IMR-90 (cell line): Measurements from ENCODE around the gene PHC2. TPM values are rescaled to one million over a fixed set of nuclear protein-coding genes. Genes with fewer than 3 reads are reported as not detected.
A peak's percentile ranks its signal among the peaks of the same experiment; 100 is the strongest.

ENCODE experiments used
- ATAC-seq: fragments of 200-7000 bp; cut with Tn5 transposase; 2 replicates; pipeline ENCODE4 v1.9.1; 2020; ENCODE audit warnings: low read depth, mild to moderate bottlenecking, moderate library complexity
- BruUV-seq: library from RNA; stranded (reverse); fragments of 400-500 nt; replicated peaks from 2 replicates; lab custom pipeline; 2021; lab: Mats Ljungman, UMichigan
- CTCF ChIA-PET: fragments of 300-600 bp; formaldehyde crosslinking; extraction: SDS; loops from one replicate; lab custom pipeline; 2021; ENCODE audit warnings: antibody characterized with exemption; lab: Yijun Ruan, JAX
- POLR2A ChIA-PET: fragments of 300-600 bp; sonication (Branson Sonifier 250); formaldehyde crosslinking; loops from one replicate; lab custom pipeline; 2022; ENCODE audit warnings: antibody characterized with exemption; ENCODE audit not compliant: unreplicated experiment; lab: Charles Lee
- DNase-seq: peaks from one replicate; pipeline ENCODE4 v3.0.0; 2013
- H2AFZ ChIP-seq: replicated peaks from 2 replicates; pipeline ENCODE3; 2013; ENCODE audit warnings: low read length, mild to moderate bottlenecking; ENCODE audit not compliant: poor library complexity
- H2AK5ac ChIP-seq: 2 replicates; pipeline ENCODE4 v1.6.1; 2013; ENCODE audit warnings: low read depth, low read length, inconsistent platforms
- H2AK9ac ChIP-seq: replicated peaks from 2 replicates; pipeline ENCODE3; 2013; ENCODE audit warnings: mild to moderate bottlenecking, low read depth, low read length, moderate library complexity; ENCODE audit not compliant: poor library complexity
- H2BK120ac ChIP-seq: 2 replicates; pipeline ENCODE4 v1.6.1; 2013; ENCODE audit warnings: low read depth, low read length, inconsistent platforms
- H2BK15ac ChIP-seq: 3 replicates; pipeline ENCODE4 v1.6.1; 2013; ENCODE audit warnings: low read depth, low read length, inconsistent platforms
- H2BK20ac ChIP-seq: 2 replicates; pipeline ENCODE4 v1.6.1; 2013; ENCODE audit warnings: low read depth, mild to moderate bottlenecking, inconsistent platforms, low read length, moderate library complexity
- H2BK5ac ChIP-seq: 2 replicates; pipeline ENCODE4 v1.6.1; 2013; ENCODE audit warnings: mild to moderate bottlenecking, low read depth, low read length, inconsistent platforms; ENCODE audit not compliant: poor library complexity, severe bottlenecking
- H3K14ac ChIP-seq: replicated peaks from 2 replicates; pipeline ENCODE4 v1.6.1; 2013; ENCODE audit warnings: low read depth, low read length, inconsistent platforms
- H3K18ac ChIP-seq: 2 replicates; pipeline ENCODE4 v1.6.1; 2013; ENCODE audit warnings: low read depth, low read length, control low read depth
- H3K23ac ChIP-seq: 2 replicates; pipeline ENCODE4 v1.6.1; 2013; ENCODE audit warnings: low read depth, low read length, inconsistent platforms
- H3K27ac ChIP-seq: 2 replicates; pipeline ENCODE4 v1.5.1; 2013; ENCODE audit warnings: mild to moderate bottlenecking, control low read depth, low read length; ENCODE audit not compliant: insufficient read depth
- H3K27me3 ChIP-seq: 2 replicates; pipeline ENCODE4 v1.6.1; 2013; ENCODE audit warnings: low read length; ENCODE audit not compliant: control insufficient read depth, insufficient read depth
- H3K36me3 ChIP-seq: 2 replicates; pipeline ENCODE4 v1.6.1; 2013; ENCODE audit warnings: low read length, mixed read lengths; ENCODE audit not compliant: control insufficient read depth, insufficient read depth
- H3K4ac ChIP-seq: 2 replicates; pipeline ENCODE4 v1.6.1; 2013; ENCODE audit warnings: low read depth, low read length, inconsistent platforms
- H3K4me1 ChIP-seq: 2 replicates; pipeline ENCODE4 v1.6.1; 2013; ENCODE audit warnings: low read length, mixed read lengths; ENCODE audit not compliant: control insufficient read depth, insufficient read depth
- H3K4me2 ChIP-seq: 2 replicates; pipeline ENCODE4 v1.6.1; 2013; ENCODE audit warnings: low read depth, mild to moderate bottlenecking, control low read depth, low read length, moderate library complexity
- H3K4me3 ChIP-seq: 2 replicates; pipeline ENCODE4 v1.5.1; 2013; ENCODE audit warnings: low read depth, mild to moderate bottlenecking, control low read depth, low read length, moderate library complexity; ENCODE audit not compliant: insufficient read depth
- H3K56ac ChIP-seq: 2 replicates; pipeline ENCODE4 v1.6.1; 2013; ENCODE audit warnings: low read length, inconsistent platforms; ENCODE audit not compliant: insufficient read depth; ENCODE audit errors: extremely low read depth
- H3K79me1 ChIP-seq, 2 experiments: 2 replicates each; pipeline ENCODE4 v1.6.1; 2013; ENCODE audit warnings: low read length in 2 of 2, inconsistent platforms in 1 of 2, low read depth in 1 of 2
- H3K9ac ChIP-seq: 2 replicates; pipeline ENCODE4 v1.6.1; 2013; ENCODE audit warnings: low read depth, low read length, control low read depth
- H3K9me1 ChIP-seq: 2 replicates; pipeline ENCODE4 v1.6.1; 2013; ENCODE audit warnings: low read length, inconsistent platforms; ENCODE audit not compliant: insufficient read depth
- H3K9me3 ChIP-seq: 2 replicates; pipeline ENCODE4 v1.6.1; 2013; ENCODE audit warnings: low read length; ENCODE audit not compliant: control insufficient read depth, insufficient read depth
- H4K20me1 ChIP-seq: 2 replicates; pipeline ENCODE4 v1.6.1; 2013; ENCODE audit warnings: low read length, inconsistent platforms; ENCODE audit not compliant: insufficient read depth
- H4K5ac ChIP-seq: 2 replicates; pipeline ENCODE4 v1.6.1; 2013; ENCODE audit warnings: mild to moderate bottlenecking, low read depth, low read length, control low read depth
- H4K8ac ChIP-seq, 2 experiments: 2 replicates each; pipeline ENCODE4 v1.6.1; 2013; ENCODE audit warnings: low read depth in 2 of 2, low read length in 2 of 2, control low read depth in 1 of 2, inconsistent platforms in 1 of 2
- H4K91ac ChIP-seq: 2 replicates; pipeline ENCODE4 v1.6.1; 2013; ENCODE audit warnings: low read depth, low read length, inconsistent platforms; ENCODE audit not compliant: insufficient read depth
- CEBPB ChIP-seq: IDR thresholded peaks from 2 replicates; pipeline ENCODE4 v1.6.1; 2012; ENCODE audit warnings: low read depth, low read length, improper control_type of control experiment
- CHD1 ChIP-seq: IDR thresholded peaks from 2 replicates; pipeline ENCODE4 v1.6.1; 2012; ENCODE audit warnings: low read depth, low read length, improper control_type of control experiment
- MAFK ChIP-seq: IDR thresholded peaks from 2 replicates; pipeline ENCODE4 v1.6.1; 2012; ENCODE audit warnings: low read depth, low read length, improper control_type of control experiment
- MAZ ChIP-seq: IDR thresholded peaks from 2 replicates; pipeline ENCODE4 v1.6.1; 2012; ENCODE audit warnings: low read depth, mild to moderate bottlenecking, low read length, improper control_type of control experiment, moderate library complexity, borderline replicate concordance
- MXI1 ChIP-seq: IDR thresholded peaks from 2 replicates; pipeline ENCODE4 v1.6.1; 2012; ENCODE audit warnings: low read depth, mild to moderate bottlenecking, low read length, moderate library complexity, borderline replicate concordance
- POLR2A ChIP-seq: IDR thresholded peaks from 2 replicates; pipeline ENCODE4 v1.6.1; 2012; ENCODE audit warnings: mild to moderate bottlenecking, low read depth, low read length
- RFX5 ChIP-seq: IDR thresholded peaks from 2 replicates; pipeline ENCODE4 v1.8.0; 2012; ENCODE audit warnings: low read depth, mild to moderate bottlenecking, low read length, moderate library complexity
- SMC3 ChIP-seq: fragments of 150-350 bp; IDR thresholded peaks from 2 replicates; pipeline ENCODE4 v1.6.1; 2016; ENCODE audit warnings: low read depth, mild to moderate bottlenecking, antibody characterized with exemption, low read length, moderate library complexity
- WGBS, 2 experiments: methylation state at CpG; one replicate each; pipeline versions ENCODE4 v1.1.5 to v1.1.7; 2013; ENCODE audit warnings: missing lambda C conversion rate in 2 of 2; ENCODE audit not compliant: insufficient read length in 1 of 2; ENCODE audit errors: extremely low coverage in 2 of 2; 5-methylcytosine and 5-hydroxymethylcytosine counted together
- dilution Hi-C: fragments of 300-500 bp; cut with HindIII; formaldehyde crosslinking; loops from one replicate; pipeline ENCODE4 v1.14.3; 2018; ENCODE audit warnings: low sequenced_read_pairs; ENCODE audit not compliant: unreplicated experiment
- in situ Hi-C: fragments of 300-500 bp; cut with MboI; formaldehyde crosslinking; loops from 3 replicates; pipeline ENCODE4 v1.14.3; 2019; ENCODE audit warnings: low sequenced_read_pairs, inconsistent platforms, mixed read lengths
- intact Hi-C: fragments of 100-400 bp; cut with micrococcal nuclease; formaldehyde crosslinking; loops from 2 replicates; pipeline ENCODE4 v1.10.0; 2022
- polyA plus RNA-seq, 3 experiments: library from polyadenylated mRNA; depleted of rRNA; stranded (reverse); fragments of >200 nt; gene quantifications; 2 replicates each; pipeline ENCODE4 v1.2.3, GENCODE V29; 2012; ENCODE audit warnings: low replicate concordance in 1 of 3
- total RNA-seq: library from RNA; depleted of rRNA; stranded (reverse); fragments of >200 nt; gene quantifications from 2 replicates; pipeline ENCODE4 v1.2.3, GENCODE V29; 2012
- TF ChIP-seq, protein P1 (sequence below): fragments of 150-350 bp; IDR thresholded peaks from 2 replicates; pipeline ENCODE4 v1.6.1; 2017; ENCODE audit warnings: mild to moderate bottlenecking, antibody characterized with exemption, low read length, low read depth

The PHC2 gene
- total and polyA plus RNA-seq, 2 of the 4 experiments (the other 2 are of a cell fraction) = 46.4 to 98.1 TPM

DNA sequence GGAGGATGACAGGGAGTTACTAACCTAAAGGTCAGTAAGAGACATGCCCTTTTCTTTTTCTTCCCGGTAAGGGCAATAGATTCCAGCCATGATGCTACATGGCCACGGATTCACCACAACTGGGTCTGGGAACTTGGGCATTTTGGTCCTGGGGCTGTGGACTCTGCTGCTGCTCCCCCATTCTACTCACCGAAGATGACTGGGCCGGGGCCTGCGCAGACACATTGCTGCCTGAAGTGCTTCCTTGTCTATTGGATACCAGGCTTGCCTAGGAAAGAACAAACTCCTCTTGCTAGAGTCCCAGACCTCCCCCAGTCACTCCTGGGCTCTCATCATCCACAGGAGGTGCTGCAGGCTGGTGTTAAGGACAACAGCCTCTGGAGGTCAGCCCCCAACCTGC, 60.1 kb downstream of the PHC2 start:
- Histone ChIP-seq H2AK9ac (peak overlapping the region; percentile 55), H4K91ac (no peak overlapping the region), H3K9ac (no peak overlapping the region), H3K4me3 (no peak overlapping the region), H4K5ac (no peak overlapping the region), H3K27ac (no peak overlapping the region), H3K79me1 (peaks cover 0 to 4% of the 10 kb centered on the region in 2 experiments; a peak in 2 of 4 replicates), H3K9me3 (no peaks in the 10 kb centered on the region), H3K18ac (no peak overlapping the region), H4K20me1 (no peaks in the 10 kb centered on the region; the same call in 1 of the 2 replicates), H3K36me3 (peaks cover 10% of the 10 kb centered on the region; the same call in 1 of the 2 replicates), H2BK20ac (no peak overlapping the region), H2BK120ac (no peak overlapping the region), H3K23ac (no peak overlapping the region), H2BK5ac (no peak overlapping the region), H4K8ac (0 out of 4 replicates have a peak overlapping the region, but pooled peaks of 1 of the 2 experiments have one; percentile 24), H2AFZ (no peak overlapping the region), H3K56ac (no peak overlapping the region), H3K9me1 (peaks cover 17% of the 10 kb centered on the region), H3K4ac (0 out of 2 replicates have a peak overlapping the region, but pooled peaks have one; percentile 24), H2AK5ac (no peak overlapping the region), H3K4me2 (no peak overlapping the region), H2BK15ac (no peak overlapping the region), H3K27me3 (no peaks in the 10 kb centered on the region), H3K14ac (no peak overlapping the region), H3K4me1 (peaks cover 26% of the 10 kb centered on the region)
- DNase-seq (no peak), ATAC-seq (no peak)
- BruUV-seq = no TSS peak
- 92% methylated on average over 2 of the region's 5 CpGs; no CpG with 5 or more reads in 1 of the 2 experiments for WGBS, 2 experiments
- TF ChIP-seq CHD1 (no peak), MAZ (no peak), CEBPB (no peak), SMC3 (no peak), RFX5 (no peak), MXI1 (no peak), POLR2A (no peak), MAFK (no peak)
- TF ChIP-seq, protein P1, sequence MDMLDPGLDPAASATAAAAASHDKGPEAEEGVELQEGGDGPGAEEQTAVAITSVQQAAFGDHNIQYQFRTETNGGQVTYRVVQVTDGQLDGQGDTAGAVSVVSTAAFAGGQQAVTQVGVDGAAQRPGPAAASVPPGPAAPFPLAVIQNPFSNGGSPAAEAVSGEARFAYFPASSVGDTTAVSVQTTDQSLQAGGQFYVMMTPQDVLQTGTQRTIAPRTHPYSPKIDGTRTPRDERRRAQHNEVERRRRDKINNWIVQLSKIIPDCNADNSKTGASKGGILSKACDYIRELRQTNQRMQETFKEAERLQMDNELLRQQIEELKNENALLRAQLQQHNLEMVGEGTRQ = no peak
- intact Hi-C loops (loop anchor here (5.0 kb wide), 1 partner anchor 241 kb away; no protein-coding TSS in a partner anchor), dilution Hi-C loops (no loop called here), in situ Hi-C loops (no loop called here)
- CTCF ChIA-PET = interaction anchor here (3.0 kb wide), 1 partner anchor 75 kb away, joined by 10 read pairs; no protein-coding TSS in a partner anchor
- POLR2A ChIA-PET = no interaction called here
